Astrocyte (in vitro differentiated cells and primary cell): ENCODE measurements around the gene NR1D1. TPM values are rescaled to one million over a fixed set of nuclear protein-coding genes. Genes with fewer than 3 reads are reported as not detected.

Experiments
- DNase-seq: peaks from one replicate; pipeline ENCODE4 v3.0.0-alpha.2; 2010; ENCODE audit warnings: low read depth
- FAIRE-seq: peaks from 2 replicates; lab custom pipeline; 2011; peaks lifted over from hg19 to GRCh38; lab: Jason Lieb, UNC
- H2AFZ ChIP-seq: 2 replicates; pipeline ENCODE4 v1.6.0; 2012; ENCODE audit warnings: low read depth, low read length, inconsistent platforms
- H3K27ac ChIP-seq: 2 replicates; pipeline ENCODE4 v1.5.1; 2011; ENCODE audit warnings: low read depth, low read length, inconsistent platforms
- H3K27me3 ChIP-seq: 2 replicates; pipeline ENCODE4 v1.6.0; 2011; ENCODE audit warnings: low read length, inconsistent platforms; ENCODE audit not compliant: insufficient read depth
- H3K36me3 ChIP-seq: 2 replicates; pipeline ENCODE4 v1.5.1; 2011; ENCODE audit warnings: low read length, inconsistent platforms; ENCODE audit not compliant: insufficient read depth
- H3K4me1 ChIP-seq: 2 replicates; pipeline ENCODE4 v1.5.1; 2011; ENCODE audit warnings: low read length, inconsistent platforms; ENCODE audit not compliant: insufficient read depth
- H3K4me2 ChIP-seq: 2 replicates; pipeline ENCODE4 v1.6.0; 2012; ENCODE audit warnings: low read length, inconsistent platforms
- H3K4me3 ChIP-seq: 2 replicates; pipeline ENCODE4 v1.5.1; 2011; ENCODE audit warnings: low read depth, mild to moderate bottlenecking, low read length, inconsistent platforms; ENCODE audit not compliant: insufficient read depth
- H3K79me2 ChIP-seq: 2 replicates; pipeline ENCODE4 v1.6.0; 2012; ENCODE audit warnings: mild to moderate bottlenecking, low read length, inconsistent platforms; ENCODE audit not compliant: insufficient read depth
- H3K9ac ChIP-seq: 2 replicates; pipeline ENCODE4 v1.6.0; 2012; ENCODE audit warnings: mild to moderate bottlenecking, low read length, inconsistent platforms
- H3K9me3 ChIP-seq: 2 replicates; pipeline ENCODE4 v1.5.1; 2012; ENCODE audit warnings: low read depth, mild to moderate bottlenecking, low read length, inconsistent platforms; ENCODE audit not compliant: insufficient read depth
- H4K20me1 ChIP-seq: 2 replicates; pipeline ENCODE4 v1.6.0; 2012; ENCODE audit warnings: low read length, inconsistent platforms; ENCODE audit not compliant: insufficient read depth
- H3K27ac Mint-ChIP-seq: one replicate; pipeline ENCODE4 v1.8.0; 2021; ENCODE audit warnings: mild to moderate bottlenecking, mixed read lengths; ENCODE audit not compliant: unreplicated experiment
- H3K27me3 Mint-ChIP-seq: one replicate; pipeline ENCODE4 v1.8.0; 2021; ENCODE audit warnings: low read depth, mixed read lengths; ENCODE audit not compliant: unreplicated experiment
- H3K36me3 Mint-ChIP-seq: one replicate; pipeline ENCODE4 v1.8.0; 2021; ENCODE audit warnings: low read depth, mixed read lengths; ENCODE audit not compliant: unreplicated experiment
- H3K4me1 Mint-ChIP-seq: one replicate; pipeline ENCODE4 v1.8.0; 2021; ENCODE audit warnings: low read depth, mixed read lengths; ENCODE audit not compliant: unreplicated experiment
- H3K4me3 Mint-ChIP-seq: one replicate; pipeline ENCODE4 v1.8.0; 2021; ENCODE audit warnings: mild to moderate bottlenecking, moderate library complexity, mixed read lengths; ENCODE audit not compliant: unreplicated experiment
- H3K9me3 Mint-ChIP-seq: one replicate; pipeline ENCODE4 v1.8.0; 2021; ENCODE audit warnings: mild to moderate bottlenecking, mixed read lengths; ENCODE audit not compliant: unreplicated experiment
- EZH2 ChIP-seq: IDR thresholded peaks from 2 replicates; pipeline ENCODE4 v1.6.1; 2012; ENCODE audit warnings: mild to moderate bottlenecking, low read length, inconsistent platforms; ENCODE audit not compliant: insufficient read depth
- total RNA-seq: library from RNA; stranded (reverse); gene quantifications from 2 replicates; pipeline ENCODE4 v1.2.1, GENCODE V29; 2021
- TF ChIP-seq, protein P1 (sequence below): IDR thresholded peaks from 2 replicates; pipeline ENCODE4 v1.5.1; 2011; ENCODE audit warnings: low read depth, mild to moderate bottlenecking, inconsistent platforms, low read length, moderate library complexity; ENCODE audit not compliant: insufficient read depth

Gene NR1D1
- total RNA-seq, 1 donor from 2014 or later = 8.7 TPM

DNA sequence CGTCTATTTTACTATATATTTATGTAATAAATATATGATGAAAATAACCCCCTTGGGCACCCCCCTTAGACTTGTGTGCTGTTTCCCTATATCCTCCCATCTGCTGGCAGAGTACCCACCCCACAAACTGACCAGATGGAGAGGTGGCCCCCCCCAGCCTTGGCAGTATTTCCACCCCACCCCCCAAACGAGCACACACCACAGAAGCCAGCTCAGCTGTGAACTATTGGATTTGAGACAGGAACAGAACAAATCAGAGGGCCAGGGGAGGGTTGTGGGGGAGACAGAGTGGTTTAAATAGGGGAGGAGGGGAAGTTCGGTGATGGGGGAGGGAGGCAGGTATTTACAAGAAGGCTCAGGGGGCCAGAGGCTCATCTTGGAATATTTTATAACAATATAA lies 7.8 kb downstream of the NR1D1 start:
- Histone ChIP-seq H2AFZ (no peak overlapping the region), H3K36me3 (peaks cover 5% of the 10 kb centered on the region), H3K79me2 (no peaks in the 10 kb centered on the region), H3K9me3 (no peaks in the 10 kb centered on the region), H3K27me3 (no peaks in the 10 kb centered on the region), H3K9ac (no peak overlapping the region), H3K4me2 (no peak overlapping the region), H4K20me1 (no peaks in the 10 kb centered on the region), H3K4me3 (no peak overlapping the region), H3K4me1 (peaks cover 2% of the 10 kb centered on the region), H3K27ac (no peak overlapping the region)
- FAIRE-seq (no peak), DNase-seq (no peak)
- H3K4me3 Mint-ChIP-seq = no peak overlapping the region
- TF ChIP-seq, protein P1, sequence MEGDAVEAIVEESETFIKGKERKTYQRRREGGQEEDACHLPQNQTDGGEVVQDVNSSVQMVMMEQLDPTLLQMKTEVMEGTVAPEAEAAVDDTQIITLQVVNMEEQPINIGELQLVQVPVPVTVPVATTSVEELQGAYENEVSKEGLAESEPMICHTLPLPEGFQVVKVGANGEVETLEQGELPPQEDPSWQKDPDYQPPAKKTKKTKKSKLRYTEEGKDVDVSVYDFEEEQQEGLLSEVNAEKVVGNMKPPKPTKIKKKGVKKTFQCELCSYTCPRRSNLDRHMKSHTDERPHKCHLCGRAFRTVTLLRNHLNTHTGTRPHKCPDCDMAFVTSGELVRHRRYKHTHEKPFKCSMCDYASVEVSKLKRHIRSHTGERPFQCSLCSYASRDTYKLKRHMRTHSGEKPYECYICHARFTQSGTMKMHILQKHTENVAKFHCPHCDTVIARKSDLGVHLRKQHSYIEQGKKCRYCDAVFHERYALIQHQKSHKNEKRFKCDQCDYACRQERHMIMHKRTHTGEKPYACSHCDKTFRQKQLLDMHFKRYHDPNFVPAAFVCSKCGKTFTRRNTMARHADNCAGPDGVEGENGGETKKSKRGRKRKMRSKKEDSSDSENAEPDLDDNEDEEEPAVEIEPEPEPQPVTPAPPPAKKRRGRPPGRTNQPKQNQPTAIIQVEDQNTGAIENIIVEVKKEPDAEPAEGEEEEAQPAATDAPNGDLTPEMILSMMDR = no peak
- no peak for TF ChIP-seq EZH2
- no peaks in the 10 kb centered on the region for H3K27me3 Mint-ChIP-seq
- H3K27ac Mint-ChIP-seq = no peak overlapping the region
- H3K36me3 Mint-ChIP-seq = peaks cover 31% of the 10 kb centered on the region
- peaks cover 16% of the 10 kb centered on the region for H3K4me1 Mint-ChIP-seq
- no peaks in the 10 kb centered on the region for H3K9me3 Mint-ChIP-seq

DNA sequence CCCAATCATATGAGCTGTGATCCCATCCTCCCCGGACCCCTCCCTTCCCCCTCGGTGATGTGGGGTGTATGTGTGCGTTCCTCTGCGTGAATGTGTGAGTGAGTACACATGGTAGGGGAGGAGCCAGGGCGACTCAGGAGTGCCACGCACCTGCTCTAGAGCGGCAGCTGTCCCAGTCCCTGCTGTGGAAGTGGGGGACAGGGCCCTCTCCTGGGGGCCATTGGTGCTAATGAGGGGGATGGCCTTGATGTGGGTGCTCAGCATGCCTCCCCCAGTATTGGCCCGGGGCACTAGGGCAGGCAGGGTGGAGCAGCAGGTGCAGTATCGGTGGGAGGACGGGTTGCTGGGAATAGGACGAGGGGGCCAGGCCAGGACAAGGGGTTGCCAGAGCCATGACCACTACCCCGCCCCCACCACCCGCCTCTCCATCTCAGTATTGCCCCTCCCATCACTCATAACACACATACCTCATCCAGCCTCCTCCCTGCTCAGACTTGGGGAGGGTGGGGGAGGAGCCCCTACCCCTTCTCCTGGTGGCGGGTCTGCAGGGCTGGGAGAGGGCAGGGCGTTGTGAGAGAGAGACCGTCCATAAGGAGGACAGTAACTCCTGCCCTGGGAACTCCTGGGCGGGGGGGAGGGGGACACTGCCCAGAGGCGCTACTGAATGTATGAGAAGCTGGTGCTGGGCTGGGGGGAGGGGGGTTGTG lies 8.5 kb downstream of the NR1D1 start:
- H3K4me3 ChIP-seq = no peak overlapping the region
- H3K36me3 ChIP-seq = peaks cover 9% of the 10 kb centered on the region

More for the DNA sequence above, 8.5 kb downstream of the NR1D1 start:
- TF ChIP-seq, protein P1 = no peak
- no peak for TF ChIP-seq EZH2
- no peak overlapping the region for H3K27ac Mint-ChIP-seq
- Histone ChIP-seq H3K4me1 (peaks cover 2% of the 10 kb centered on the region), H3K27me3 (no peaks in the 10 kb centered on the region), H3K4me2 (no peak overlapping the region), H3K9me3 (no peaks in the 10 kb centered on the region), H2AFZ (no peak overlapping the region), H3K9ac (no peak overlapping the region), H3K27ac (no peak overlapping the region), H4K20me1 (peaks cover 2% of the 10 kb centered on the region), H3K79me2 (no peaks in the 10 kb centered on the region)
- H3K4me3 Mint-ChIP-seq = no peak overlapping the region
- no peak for DNase-seq
- H3K36me3 Mint-ChIP-seq = peaks cover 31% of the 10 kb centered on the region
- peaks cover 16% of the 10 kb centered on the region for H3K4me1 Mint-ChIP-seq
- no peak for FAIRE-seq
- no peaks in the 10 kb centered on the region for H3K27me3 Mint-ChIP-seq
- H3K9me3 Mint-ChIP-seq = no peaks in the 10 kb centered on the region
